ENCODE measurements around the gene ELMO3.

GRCh38 chr16:67244387-67245185 lies 45.7 kb downstream of the ELMO3 start:
- TF ChIP-seq CTCF (IDR thresholded peaks at IDR 0.05; ENCODE audit: poor library complexity, severe bottlenecking) = no peak
- no peak for TF ChIP-seq EZH2 (IDR thresholded peaks at IDR 0.05; ENCODE audit: borderline replicate concordance, insufficient read depth, low read length, poor library complexity, severe bottlenecking)
- TF ChIP-seq SMC3 (conservative IDR thresholded peaks at IDR 0.05; ENCODE audit: poor library complexity) = no peak
- no peak for TF ChIP-seq TAF1 (IDR thresholded peaks at IDR 0.05; ENCODE audit: low read depth)
- TF ChIP-seq RAD21 (conservative IDR thresholded peaks at IDR 0.05) = no peak
- TF ChIP-seq EP300 (conservative IDR thresholded peaks at IDR 0.05; ENCODE audit: poor library complexity, severe bottlenecking) = no peak
- TF ChIP-seq POLR2AphosphoS5 (IDR thresholded peaks at IDR 0.05) = no peak
- no peak for TF ChIP-seq REST (IDR thresholded peaks at IDR 0.05; ENCODE audit: borderline replicate concordance)
- no peak for TF ChIP-seq MXI1 (conservative IDR thresholded peaks at IDR 0.05; ENCODE audit: poor library complexity, severe bottlenecking)

Data from neural cell (in vitro differentiated cells).